Choroid plexus epithelial cell (primary cell): ENCODE results near the gene TMEM203.
A peak's percentile ranks its signal among the peaks of the same experiment; 100 is the strongest.

ENCODE experiments used
- DNase-seq: peaks from one replicate; pipeline ENCODE4 v3.0.0-alpha.2; 2010; ENCODE audit warnings: low read depth
- H3K4me3 ChIP-seq: 2 replicates; pipeline ENCODE4 v1.5.1; 2011; ENCODE audit warnings: low read depth, mild to moderate bottlenecking, control low read depth, low read length, moderate library complexity
- CTCF ChIP-seq: conservative IDR thresholded peaks from 2 replicates; pipeline ENCODE4 v1.5.1; 2011; ENCODE audit warnings: low read depth, mild to moderate bottlenecking, control low read depth, inconsistent platforms, low read length, moderate library complexity

The TMEM203 gene

GRCh38 chr9:137188086-137188489 is 17.4 kb downstream of the TMEM203 start:
- no peak for DNase-seq
- no peak for TF ChIP-seq CTCF
- H3K4me3 ChIP-seq, result peak overlapping the region; percentile 67

- no peak for DNase-seq
- peak overlapping the region; percentile 67 for H3K4me3 ChIP-seq
- no peak for TF ChIP-seq CTCF
Measured at GRCh38 chr9:137187386-137187785, 18.1 kb downstream of the TMEM203 start.

GRCh38 chr9:137186385-137186784 is 19.1 kb downstream of the TMEM203 start:
- no peak overlapping the region for H3K4me3 ChIP-seq
- no peak for DNase-seq

GRCh38 chr9:137185921-137186320 is 19.5 kb downstream of the TMEM203 start:
- no peak for DNase-seq
- H3K4me3 ChIP-seq, result no peak overlapping the region
- no peak for TF ChIP-seq CTCF

More at GRCh38 chr9:137186385-137186784, 19.1 kb downstream of the TMEM203 start:
- no peak for TF ChIP-seq CTCF

GRCh38 chr9:137184881-137185660 is 20.4 kb downstream of the TMEM203 start:
- H3K4me3 ChIP-seq, result no peak overlapping the region
- TF ChIP-seq CTCF, result no peak

GRCh38 chr9:137183980-137184595 is 21.4 kb downstream of the TMEM203 start:
- no peak overlapping the region for H3K4me3 ChIP-seq
- TF ChIP-seq CTCF, result no peak
- no peak for DNase-seq

More at GRCh38 chr9:137184881-137185660, 20.4 kb downstream of the TMEM203 start:
- DNase-seq, result no peak
